SK-N-SH (cell line): ENCODE data around the gene CDKN3.

Source experiments
- CTCF ChIP-seq: fragments of 200-600 bp; sonication (generic); IDR thresholded peaks from 2 replicates; pipeline ENCODE4 v1.6.1; 2017; ENCODE audit warnings: antibody characterized with exemption, mild to moderate bottlenecking, moderate library complexity
- EZH2phosphoT487 ChIP-seq: fragments of 200-600 bp; sonication (generic); IDR thresholded peaks from 2 replicates; pipeline ENCODE4 v1.6.1; 2017; ENCODE audit warnings: low read depth, mixed run types, mild to moderate bottlenecking, antibody characterized with exemption, moderate library complexity, borderline replicate concordance
- FOSL2 ChIP-seq: IDR thresholded peaks from 2 replicates; pipeline ENCODE4 v1.4.0; 2012; ENCODE audit warnings: low read depth, mild to moderate bottlenecking, moderate library complexity, borderline replicate concordance
- MAX ChIP-seq: IDR thresholded peaks from 2 replicates; pipeline ENCODE4 v1.4.0; 2012; ENCODE audit warnings: low read depth
- PBX3 ChIP-seq: IDR thresholded peaks from 2 replicates; pipeline ENCODE4; 2012
- POLR2AphosphoS5 ChIP-seq: IDR thresholded peaks from 2 replicates; pipeline ENCODE4 v1.6.1; 2012; ENCODE audit warnings: low read depth, low read length
- YY1 ChIP-seq: IDR thresholded peaks from 2 replicates; pipeline ENCODE4 v1.4.0; 2012; ENCODE audit warnings: low read depth, mild to moderate bottlenecking

DNA sequence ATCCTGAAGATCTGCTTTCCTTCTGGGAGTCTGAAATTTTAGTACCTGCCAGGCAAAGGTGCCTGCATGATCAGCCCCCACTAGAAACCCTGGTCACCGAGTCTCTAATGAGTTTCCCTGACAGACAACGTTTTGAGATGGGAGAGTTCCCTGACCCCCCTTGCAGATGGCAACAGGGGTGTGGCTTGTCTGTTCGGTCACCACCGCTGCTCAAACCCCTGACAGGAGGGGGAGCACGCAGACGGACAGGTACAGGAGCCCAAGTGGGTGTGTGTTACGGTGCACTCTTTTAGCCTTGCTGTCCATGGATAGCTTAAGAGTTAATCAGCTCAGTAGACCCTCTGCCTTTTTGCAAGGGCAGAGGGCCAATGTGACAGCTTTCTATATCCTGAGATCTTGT lies 19.3 kb upstream of the CDKN3 start:
- no peak for TF ChIP-seq POLR2AphosphoS5
- no peak for TF ChIP-seq CTCF
- TF ChIP-seq YY1 = no peak
- no peak for TF ChIP-seq MAX
- TF ChIP-seq FOSL2 = no peak
- TF ChIP-seq PBX3 = no peak
- TF ChIP-seq EZH2phosphoT487 = no peak
